ENCODE results near the gene SIAH3. TPM values are rescaled to one million over a fixed set of nuclear protein-coding genes. Genes with fewer than 3 reads are reported as not detected.

SIAH3 gene
- total and polyA plus RNA-seq, 9 of the 15 experiments (the other 6 are each of a cell fraction or from before 2014, with no cell fraction given): not detected

DNA sequence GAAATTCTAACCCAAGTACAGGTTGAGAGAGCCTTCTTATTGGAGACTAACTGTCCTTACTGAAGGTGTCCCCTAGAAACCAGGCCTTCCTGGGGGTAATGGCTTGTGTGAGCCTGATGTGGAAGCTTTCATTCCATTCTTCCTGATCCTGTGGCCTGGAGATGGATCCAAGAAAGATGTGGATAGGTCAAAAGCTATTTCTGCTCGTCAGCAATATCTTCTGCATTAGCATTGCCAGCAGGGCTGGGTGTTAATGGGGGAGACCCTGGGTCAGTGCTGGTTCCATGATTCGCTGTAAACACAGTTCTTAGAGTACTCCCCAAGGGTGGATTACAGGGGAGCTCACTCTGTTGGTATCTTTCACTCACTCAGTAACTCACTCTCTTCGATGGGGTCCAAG is 106.6 kb downstream of the SIAH3 start:
- DNase-seq (ENCODE audit: extremely low read depth in 1 of 4, low spot score in 3 of 4) (no peak), ATAC-seq (no peak), FAIRE-seq (no peak)
- ChIA-PET POLR2A (no interaction called here), CTCF (ENCODE audit: low intra/inter-chr PET ratio) (no interaction called here)
- WGBS (ENCODE audit: insufficient coverage, low coverage, missing lambda C conversion rate): 0% methylated on average over 3 of the region's 3 CpGs
- H3K9me1 ChIP-seq (ENCODE audit: control insufficient read depth, insufficient read depth, low read length): no peaks in the 10 kb centered on the region
- H3K27me3 ChIP-seq (ENCODE audit: control insufficient read depth in 2 of 2, insufficient read depth in 2 of 2, low read length in 2 of 2): peaks cover 0 to 15% of the 10 kb centered on the region in 2 experiments; a peak in 3 of 5 replicates
- H4K20me1 ChIP-seq (replicated peaks; ENCODE audit: control insufficient read depth, insufficient read depth, low read length): no peaks in the 10 kb centered on the region; the same call in 1 of the 2 replicates
- H3K9ac ChIP-seq (ENCODE audit: insufficient read depth in 1 of 2, low read depth in 2 of 2, low read length in 2 of 2): no peak overlapping the region
- no peaks in the 10 kb centered on the region for H3K36me3 ChIP-seq (ENCODE audit: control insufficient read depth, insufficient read depth, low read length)
- TF ChIP-seq MXI1 (IDR thresholded peaks at IDR 0.05; ENCODE audit: low read depth, low read length): no peak
- no peak for TF ChIP-seq RBFOX2 (IDR thresholded peaks at IDR 0.05; ENCODE audit: low read depth, low read length)
- H3K27ac ChIP-seq (ENCODE audit: extremely low read depth, low read depth, low read length): no peak overlapping the region
- H3K4me2 ChIP-seq (ENCODE audit: insufficient read depth, low read length): no peak overlapping the region
- H2AFZ ChIP-seq (ENCODE audit: low read depth, low read length): no peak overlapping the region
- H3K9me3 ChIP-seq (replicated peaks; ENCODE audit: control insufficient read depth, insufficient read depth, low read depth, low read length): no peaks in the 10 kb centered on the region
- in situ Hi-C loops (cut with MboI): no loop called here
- no peak overlapping the region for H3K4me3 ChIP-seq
- no peaks in the 10 kb centered on the region for H3K4me1 ChIP-seq (replicated peaks in 1 of 2; ENCODE audit: control insufficient read depth in 2 of 2, insufficient read depth in 2 of 2, low read length in 2 of 2)
- intact Hi-C loops (cut with micrococcal nuclease): no loop called here
- H3K79me2 ChIP-seq (ENCODE audit: control insufficient read depth, insufficient read depth, low read length): no peaks in the 10 kb centered on the region
- BruUV-seq (replicated peaks): no TSS peak

DNA sequence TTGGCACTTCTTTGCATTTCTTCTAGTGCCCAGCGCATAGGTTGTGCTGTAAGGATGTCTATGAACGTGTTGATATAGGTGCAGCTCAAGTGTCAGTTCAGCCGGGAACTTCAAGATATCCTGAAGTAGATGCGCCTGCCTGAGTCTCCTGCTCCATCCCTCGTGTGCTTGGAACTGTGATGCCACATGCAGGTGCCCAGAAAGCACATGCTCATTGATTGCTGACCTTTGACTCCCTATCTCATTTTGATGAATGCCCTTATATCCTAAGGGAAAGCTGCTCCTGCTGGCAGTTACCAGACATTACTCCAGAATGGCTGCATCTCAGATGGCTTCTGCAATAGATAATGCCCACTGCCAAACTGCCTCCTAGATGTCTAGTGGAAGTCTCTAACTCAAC is 108.6 kb downstream of the SIAH3 start:
- POLR2A ChIA-PET: no interaction called here

More for the DNA sequence above, 108.6 kb downstream of the SIAH3 start:
- Histone ChIP-seq H3K9me3 (replicated peaks; ENCODE audit: control insufficient read depth, insufficient read depth, low read depth, low read length) (no peaks in the 10 kb centered on the region), H3K36me3 (ENCODE audit: control insufficient read depth, insufficient read depth, low read length) (no peaks in the 10 kb centered on the region), H3K27me3 (ENCODE audit: control insufficient read depth in 2 of 2, insufficient read depth in 2 of 2, low read length in 2 of 2) (peaks cover 0 to 7% of the 10 kb centered on the region in 2 experiments; a peak in 2 of 5 replicates), H4K20me1 (replicated peaks; ENCODE audit: control insufficient read depth, insufficient read depth, low read length) (no peaks in the 10 kb centered on the region; the same call in 1 of the 2 replicates), H3K4me1 (replicated peaks in 1 of 2; ENCODE audit: control insufficient read depth in 2 of 2, insufficient read depth in 2 of 2, low read length in 2 of 2) (no peaks in the 10 kb centered on the region), H2AFZ (ENCODE audit: low read depth, low read length) (no peak overlapping the region), H3K27ac (ENCODE audit: extremely low read depth, low read depth, low read length) (no peak overlapping the region), H3K4me2 (ENCODE audit: insufficient read depth, low read length) (no peak overlapping the region), H3K9me1 (ENCODE audit: control insufficient read depth, insufficient read depth, low read length) (no peaks in the 10 kb centered on the region), H3K9ac (ENCODE audit: insufficient read depth in 1 of 2, low read depth in 2 of 2, low read length in 2 of 2) (no peak overlapping the region), H3K4me3 (no peak overlapping the region), H3K79me2 (ENCODE audit: control insufficient read depth, insufficient read depth, low read length) (no peaks in the 10 kb centered on the region)
- DNase-seq (ENCODE audit: extremely low read depth in 1 of 4, low spot score in 3 of 4) (no peak), FAIRE-seq (no peak), ATAC-seq (no peak)
- TF ChIP-seq NRF1 (conservative IDR thresholded peaks at IDR 0.05 in 1 of 2, IDR thresholded peaks at IDR 0.05 in 1 of 2) (no peak), L3MBTL2 (IDR thresholded peaks at IDR 0.05) (no peak), RAD51 (IDR thresholded peaks at IDR 0.05; ENCODE audit: borderline replicate concordance, low read depth) (no peak), CBX1 (IDR thresholded peaks at IDR 0.05; ENCODE audit: low read depth) (no peak), TFAM (CRISPR knock-in tag; conservative IDR thresholded peaks at IDR 0.05) (no peak), EZH2 (IDR thresholded peaks at IDR 0.05; ENCODE audit: borderline replicate concordance, low read depth, low read length) (no peak)
- WGBS (ENCODE audit: insufficient coverage, low coverage, missing lambda C conversion rate): 0% methylated on average over 5 of the region's 5 CpGs
- in situ Hi-C loops (cut with MboI): no loop called here
- no TSS peak for BruUV-seq (replicated peaks)
- intact Hi-C loops (cut with micrococcal nuclease): no loop called here
- CTCF ChIA-PET (ENCODE audit: low intra/inter-chr PET ratio): no interaction called here
